ENCODE measurements around the gene RUVBL1.

GRCh38 chr3:128082546-128082945 is 41.1 kb downstream of the RUVBL1 start:
- TF ChIP-seq CTCF (IDR thresholded peaks at IDR 0.05 in 2 of 3, conservative IDR thresholded peaks at IDR 0.05 in 1 of 3; ENCODE audit: control insufficient read depth in 2 of 3, extremely low read depth in 1 of 3, insufficient read depth in 1 of 3, low read depth in 3 of 3, low read length in 3 of 3) = no peak
- no peak for TF ChIP-seq IRF3 (IDR thresholded peaks at IDR 0.05)
- no peak for TF ChIP-seq CREB1 (IDR thresholded peaks at IDR 0.05; ENCODE audit: low read depth)
- TF ChIP-seq BMI1 (IDR thresholded peaks at IDR 0.05; ENCODE audit: borderline replicate concordance) = no peak
- TF ChIP-seq REST (IDR thresholded peaks at IDR 0.05; ENCODE audit: low read depth, low read length) = no peak
- no peak for TF ChIP-seq ELK1 (IDR thresholded peaks at IDR 0.05; ENCODE audit: low read depth, low read length)
- no peak for TF ChIP-seq ZBTB40 (IDR thresholded peaks at IDR 0.05; ENCODE audit: borderline replicate concordance)
- no peak for TF ChIP-seq ATF7 (IDR thresholded peaks at IDR 0.05; ENCODE audit: low read depth)
